WERI-Rb-1 (cell line): ENCODE data around the gene EFHC2.

Experiments
- DNase-seq: peaks from one replicate; pipeline ENCODE4 v3.0.0-alpha.2; 2020
- H3K27ac ChIP-seq: fragments of 250-450 bp; sonication (Bioruptor Pico); 2 replicates; pipeline ENCODE4 v1.5.1; 2020; ENCODE audit warnings: mild to moderate bottlenecking, moderate library complexity
- H3K27me3 ChIP-seq: fragments of 250-450 bp; sonication (Bioruptor Pico); 2 replicates; pipeline ENCODE4 v1.5.1; 2021; ENCODE audit warnings: mild to moderate bottlenecking, low read depth, moderate library complexity; ENCODE audit not compliant: insufficient read depth, severe bottlenecking
- H3K36me3 ChIP-seq: fragments of 250-450 bp; sonication (Bioruptor Pico); 2 replicates; pipeline ENCODE4 v1.5.1; 2020; ENCODE audit warnings: mild to moderate bottlenecking, moderate library complexity
- H3K4me3 ChIP-seq: 2 replicates; pipeline ENCODE4 v1.5.1; 2011; ENCODE audit warnings: low read depth, mild to moderate bottlenecking, control low read depth, low read length
- H3K9me3 ChIP-seq: fragments of 250-450 bp; sonication (Bioruptor Pico); 2 replicates; pipeline ENCODE4 v1.5.1; 2021; ENCODE audit warnings: mild to moderate bottlenecking, moderate library complexity; ENCODE audit not compliant: severe bottlenecking
- TF ChIP-seq, protein P1 (sequence below): IDR thresholded peaks from 2 replicates; pipeline ENCODE4 v1.5.1; 2011; ENCODE audit warnings: low read depth, mild to moderate bottlenecking, control low read depth, inconsistent platforms, low read length

Gene EFHC2

DNA sequence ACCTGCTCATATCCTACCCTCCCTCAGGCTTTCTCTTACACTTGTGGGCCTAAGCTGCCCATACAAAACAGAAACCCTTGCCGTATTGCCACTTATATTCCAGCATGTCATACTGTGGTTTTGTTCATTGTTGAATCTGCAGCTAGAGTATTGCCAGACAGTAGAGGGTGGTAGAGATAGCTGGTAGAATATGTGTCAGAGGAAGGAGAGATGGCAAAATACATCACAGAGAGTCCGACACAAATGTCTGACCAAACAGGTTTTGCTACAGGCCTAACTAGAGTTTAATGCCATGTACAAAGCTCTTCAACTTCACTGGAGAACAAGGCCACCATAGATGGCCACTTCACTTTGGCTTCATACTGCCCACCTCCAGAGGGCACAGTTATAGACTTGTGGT, 160.1 kb downstream of the EFHC2 start:
- DNase-seq, result no peak
- H3K36me3 ChIP-seq, result no peaks in the 10 kb centered on the region
- no peak overlapping the region for H3K4me3 ChIP-seq
- H3K27me3 ChIP-seq, result no peaks in the 10 kb centered on the region
- TF ChIP-seq, protein P1, sequence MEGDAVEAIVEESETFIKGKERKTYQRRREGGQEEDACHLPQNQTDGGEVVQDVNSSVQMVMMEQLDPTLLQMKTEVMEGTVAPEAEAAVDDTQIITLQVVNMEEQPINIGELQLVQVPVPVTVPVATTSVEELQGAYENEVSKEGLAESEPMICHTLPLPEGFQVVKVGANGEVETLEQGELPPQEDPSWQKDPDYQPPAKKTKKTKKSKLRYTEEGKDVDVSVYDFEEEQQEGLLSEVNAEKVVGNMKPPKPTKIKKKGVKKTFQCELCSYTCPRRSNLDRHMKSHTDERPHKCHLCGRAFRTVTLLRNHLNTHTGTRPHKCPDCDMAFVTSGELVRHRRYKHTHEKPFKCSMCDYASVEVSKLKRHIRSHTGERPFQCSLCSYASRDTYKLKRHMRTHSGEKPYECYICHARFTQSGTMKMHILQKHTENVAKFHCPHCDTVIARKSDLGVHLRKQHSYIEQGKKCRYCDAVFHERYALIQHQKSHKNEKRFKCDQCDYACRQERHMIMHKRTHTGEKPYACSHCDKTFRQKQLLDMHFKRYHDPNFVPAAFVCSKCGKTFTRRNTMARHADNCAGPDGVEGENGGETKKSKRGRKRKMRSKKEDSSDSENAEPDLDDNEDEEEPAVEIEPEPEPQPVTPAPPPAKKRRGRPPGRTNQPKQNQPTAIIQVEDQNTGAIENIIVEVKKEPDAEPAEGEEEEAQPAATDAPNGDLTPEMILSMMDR, result no peak
- no peaks in the 10 kb centered on the region for H3K9me3 ChIP-seq
- no peak overlapping the region for H3K27ac ChIP-seq

DNA sequence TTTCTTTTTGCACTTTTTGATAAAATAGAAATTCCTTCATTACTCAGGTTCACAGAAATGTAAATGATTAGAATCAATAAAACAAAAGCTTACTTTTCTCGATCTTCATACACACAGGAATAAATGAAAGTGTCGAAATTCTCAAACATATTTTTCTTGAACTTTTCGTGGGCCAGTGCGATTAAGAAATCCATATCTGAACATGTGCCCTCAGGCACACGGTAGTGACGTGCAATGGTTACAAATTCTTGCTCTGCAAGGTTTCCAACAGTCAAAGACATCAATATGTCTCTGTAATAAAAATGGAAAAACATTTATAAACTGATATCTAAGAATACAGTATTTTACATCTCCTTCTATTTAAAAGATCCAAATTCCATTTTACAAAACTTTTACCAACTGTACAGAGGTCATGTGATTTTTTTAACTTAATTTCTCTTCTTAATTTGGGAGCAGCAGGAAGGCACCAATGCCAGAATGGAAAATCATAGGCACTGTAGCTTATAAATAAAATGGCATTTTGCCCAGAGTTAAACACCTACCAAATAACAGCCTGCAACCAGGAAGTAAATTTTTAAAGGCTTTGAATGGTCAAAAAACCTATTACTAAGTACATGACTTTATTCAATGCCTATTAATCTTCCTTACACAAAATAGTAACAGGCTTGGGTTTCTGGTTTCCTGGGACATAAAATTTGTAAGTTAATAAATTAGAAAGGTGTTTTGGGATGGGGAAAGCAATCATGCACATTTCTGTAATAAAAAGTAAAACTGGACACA, 165.0 kb downstream of the EFHC2 start:
- no peaks in the 10 kb centered on the region for H3K9me3 ChIP-seq
- H3K27ac ChIP-seq, result no peak overlapping the region
- H3K36me3 ChIP-seq, result no peaks in the 10 kb centered on the region
- no peaks in the 10 kb centered on the region for H3K27me3 ChIP-seq
- no peak overlapping the region for H3K4me3 ChIP-seq
- TF ChIP-seq, protein P1, result no peak
- no peak for DNase-seq

DNA sequence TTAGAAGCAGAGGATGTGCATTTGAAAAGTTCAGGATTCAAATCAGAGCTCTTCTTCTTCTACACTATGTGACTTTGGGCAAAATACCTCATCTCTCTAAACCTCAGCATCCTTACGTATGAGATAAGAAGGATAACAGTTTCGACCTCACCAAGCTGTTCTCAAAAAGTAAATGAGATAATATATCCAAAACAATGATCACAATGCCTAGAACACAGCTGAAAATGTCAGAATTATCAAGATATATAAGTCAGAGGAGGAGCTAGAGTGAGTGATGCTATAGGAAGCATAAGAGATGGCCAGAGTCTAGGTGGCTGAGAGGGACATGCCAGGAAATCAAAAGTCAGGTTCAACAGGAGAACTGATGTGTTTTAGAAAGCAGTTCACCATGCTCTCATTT, 168.0 kb downstream of the EFHC2 start:
- Histone ChIP-seq H3K27me3 (no peaks in the 10 kb centered on the region), H3K27ac (no peak overlapping the region), H3K9me3 (no peaks in the 10 kb centered on the region), H3K4me3 (no peak overlapping the region), H3K36me3 (no peaks in the 10 kb centered on the region)
- DNase-seq, result no peak
- TF ChIP-seq, protein P1, result no peak

DNA sequence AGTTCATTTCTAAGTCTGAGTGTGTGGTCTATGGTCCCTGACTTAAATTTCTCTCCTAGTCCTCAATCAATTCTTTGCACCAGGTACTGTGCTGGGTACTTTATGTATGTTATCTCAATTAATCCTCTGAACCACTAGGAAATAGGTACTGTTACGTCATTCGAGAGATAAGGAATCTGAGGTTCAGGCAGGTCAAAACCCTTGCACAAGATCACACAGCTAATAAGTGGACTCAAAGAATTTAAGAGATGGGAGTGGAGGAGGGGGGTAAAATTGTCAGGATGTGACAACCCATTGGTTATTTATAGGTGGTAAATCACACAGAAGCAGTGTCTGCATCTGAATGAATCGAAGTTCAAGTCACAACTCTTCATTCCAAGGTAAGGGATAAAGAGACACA, 169.4 kb downstream of the EFHC2 start:
- TF ChIP-seq, protein P1, result no peak
- Histone ChIP-seq H3K4me3 (no peak overlapping the region), H3K27me3 (peaks cover 3% of the 10 kb centered on the region), H3K27ac (no peak overlapping the region), H3K9me3 (no peaks in the 10 kb centered on the region), H3K36me3 (no peaks in the 10 kb centered on the region)
- no peak for DNase-seq

DNA sequence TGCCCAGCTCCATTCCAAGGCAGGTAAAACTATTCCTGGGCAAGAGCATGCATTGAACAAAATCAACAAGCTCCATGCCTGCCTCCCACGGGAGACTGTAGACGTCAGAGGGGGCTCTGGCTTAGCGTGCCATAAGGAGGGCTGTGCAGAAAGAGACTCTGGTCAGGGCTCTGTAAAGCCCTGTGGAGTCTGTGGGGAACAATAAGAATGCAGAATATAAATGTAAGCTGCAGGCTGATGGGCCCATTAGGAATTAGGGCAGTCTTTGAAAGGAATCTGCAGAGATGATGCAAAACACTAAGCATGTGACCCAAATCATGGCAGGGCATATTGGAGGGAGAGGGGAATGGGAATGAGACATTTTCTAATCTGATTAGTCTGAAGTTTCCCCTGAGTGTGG, 170.3 kb downstream of the EFHC2 start:
- DNase-seq, result no peak
- no peak overlapping the region for H3K4me3 ChIP-seq
- no peaks in the 10 kb centered on the region for H3K36me3 ChIP-seq
- TF ChIP-seq, protein P1, result no peak
- peaks cover 4% of the 10 kb centered on the region for H3K27me3 ChIP-seq
- no peaks in the 10 kb centered on the region for H3K9me3 ChIP-seq
- no peak overlapping the region for H3K27ac ChIP-seq

DNA sequence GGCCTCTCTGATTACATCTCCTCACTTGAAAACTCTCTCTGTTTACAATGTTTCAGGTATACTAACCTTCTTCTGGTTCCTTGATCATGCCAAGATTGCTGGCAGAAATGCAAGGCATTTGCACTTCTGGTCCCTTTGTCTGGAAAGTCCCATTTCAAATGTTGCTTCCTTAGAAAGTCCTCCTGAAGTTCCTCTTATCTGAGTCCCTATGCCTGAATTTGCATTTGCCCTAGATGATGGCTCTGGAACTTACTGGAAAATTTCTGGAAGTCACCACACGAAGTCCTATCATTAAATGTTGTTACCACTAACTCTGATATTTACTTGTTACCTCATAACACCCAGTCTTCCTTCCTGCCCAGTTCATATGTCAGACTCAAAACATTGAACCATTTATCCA, 176.4 kb downstream of the EFHC2 start:
- TF ChIP-seq, protein P1, result no peak
- H3K9me3 ChIP-seq, result no peaks in the 10 kb centered on the region
- DNase-seq, result no peak
- no peak overlapping the region for H3K4me3 ChIP-seq
- H3K27ac ChIP-seq, result no peak overlapping the region
- H3K36me3 ChIP-seq, result no peaks in the 10 kb centered on the region
- peaks cover 4% of the 10 kb centered on the region for H3K27me3 ChIP-seq
